Gastroesophageal sphincter (tissue), 3 donors: ENCODE results near the gene TBX21.

ENCODE experiments used
- POLR2A ChIP-seq, 2 donors: fragments of 450-650 bp; IDR thresholded peaks; one replicate each; pipeline ENCODE4 v1.6.1; 2017; ENCODE audit warnings: antibody characterized with exemption in 2 of 2, mild to moderate bottlenecking in 2 of 2, moderate library complexity in 1 of 2
- POLR2AphosphoS5 ChIP-seq: sonication (generic); formaldehyde crosslinking; IDR thresholded peaks from one replicate; pipeline ENCODE4 v1.6.1; 2017; ENCODE audit warnings: antibody characterized with exemption
- TF ChIP-seq, protein P1 (sequence below), 4 experiments: fragments of 200-600 bp in 2 of 4; fragments of 450-650 bp in 2 of 4; sonication (generic) in 1 of 4; IDR thresholded peaks; one replicate each; pipeline ENCODE4 v1.5.1; 2017 to 2019; ENCODE audit warnings: antibody characterized with exemption in 4 of 4, mild to moderate bottlenecking in 2 of 4, moderate library complexity in 2 of 4

DNA sequence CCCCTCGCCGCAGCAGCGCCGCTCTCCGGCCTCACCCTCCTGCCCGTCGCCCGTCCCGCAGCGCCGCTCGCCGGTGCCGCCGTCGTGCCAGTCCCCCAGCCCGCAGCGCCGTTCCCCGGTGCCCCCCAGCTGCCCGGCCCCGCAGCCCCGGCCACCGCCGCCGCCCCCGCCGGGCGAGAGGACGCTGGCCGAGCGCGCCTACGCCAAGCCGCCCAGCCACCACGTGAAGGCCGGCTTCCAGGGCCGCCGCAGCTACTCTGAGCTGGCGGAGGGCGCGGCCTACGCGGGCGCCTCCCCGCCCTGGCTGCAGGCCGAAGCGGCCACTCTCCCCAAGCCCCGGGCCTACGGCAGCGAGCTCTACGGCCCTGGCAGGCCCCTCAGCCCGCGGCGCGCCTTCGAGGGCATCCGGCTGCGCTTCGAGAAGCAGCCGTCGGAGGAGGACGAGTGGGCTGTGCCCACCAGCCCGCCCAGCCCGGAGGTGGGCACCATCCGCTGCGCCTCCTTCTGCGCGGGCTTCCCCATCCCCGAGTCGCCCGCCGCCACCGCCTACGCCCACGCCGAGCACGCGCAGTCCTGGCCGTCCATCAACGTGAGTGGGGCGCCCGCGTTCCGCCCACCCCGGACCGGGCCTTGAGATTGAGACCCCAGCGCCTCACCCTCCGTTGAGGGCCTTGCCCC, 24.0 kb upstream of the TBX21 start:
- TF ChIP-seq POLR2AphosphoS5 (no peak), POLR2A (IDR thresholded peaks at IDR 0.05) (peak in 1 of 2 donors; percentile 30)
- TF ChIP-seq, protein P1, sequence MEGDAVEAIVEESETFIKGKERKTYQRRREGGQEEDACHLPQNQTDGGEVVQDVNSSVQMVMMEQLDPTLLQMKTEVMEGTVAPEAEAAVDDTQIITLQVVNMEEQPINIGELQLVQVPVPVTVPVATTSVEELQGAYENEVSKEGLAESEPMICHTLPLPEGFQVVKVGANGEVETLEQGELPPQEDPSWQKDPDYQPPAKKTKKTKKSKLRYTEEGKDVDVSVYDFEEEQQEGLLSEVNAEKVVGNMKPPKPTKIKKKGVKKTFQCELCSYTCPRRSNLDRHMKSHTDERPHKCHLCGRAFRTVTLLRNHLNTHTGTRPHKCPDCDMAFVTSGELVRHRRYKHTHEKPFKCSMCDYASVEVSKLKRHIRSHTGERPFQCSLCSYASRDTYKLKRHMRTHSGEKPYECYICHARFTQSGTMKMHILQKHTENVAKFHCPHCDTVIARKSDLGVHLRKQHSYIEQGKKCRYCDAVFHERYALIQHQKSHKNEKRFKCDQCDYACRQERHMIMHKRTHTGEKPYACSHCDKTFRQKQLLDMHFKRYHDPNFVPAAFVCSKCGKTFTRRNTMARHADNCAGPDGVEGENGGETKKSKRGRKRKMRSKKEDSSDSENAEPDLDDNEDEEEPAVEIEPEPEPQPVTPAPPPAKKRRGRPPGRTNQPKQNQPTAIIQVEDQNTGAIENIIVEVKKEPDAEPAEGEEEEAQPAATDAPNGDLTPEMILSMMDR (IDR thresholded peaks at IDR 0.05), result no peak
